Thyroid gland (tissue), 4 donors: ENCODE results near the gene HSPE1.

Experiments used
- CTCF ChIP-seq, 6 experiments: fragments of 200-600 bp in 3 of 6; fragments of 450-650 bp in 3 of 6; sonication (generic) in 3 of 6; IDR thresholded peaks; one replicate each; pipeline ENCODE4 v1.5.1; 2016 to 2019; ENCODE audit warnings: antibody characterized with exemption in 6 of 6, mild to moderate bottlenecking in 2 of 6, inconsistent platforms in 1 of 6, moderate library complexity in 1 of 6
- POLR2A ChIP-seq, 2 donors: fragments of 450-650 bp; IDR thresholded peaks; one replicate each; pipeline ENCODE4 v1.6.1; 2017; ENCODE audit warnings: antibody characterized with exemption in 2 of 2, mild to moderate bottlenecking in 2 of 2, moderate library complexity in 1 of 2

- TF ChIP-seq CTCF (IDR thresholded peaks at IDR 0.05) (no peak), POLR2A (IDR thresholded peaks at IDR 0.05) (no peak)
These were observed 12.8 kb upstream of the HSPE1 start for GRCh38 chr2:197487385-197487784.
